GM21515 (cell line): ENCODE results near the gene SSU72.
"Not testable (repeated sequence)": the region's sequence is repeated elsewhere in the genome, so short reads cannot be mapped to it uniquely, and the experiment has no call there.

ENCODE experiments used
- ATAC-seq: cut with Tn5 transposase; IDR thresholded peaks from one replicate; pipeline ENCODE4 v1.9.1; 2021; ENCODE audit not compliant: unreplicated experiment

Gene SSU72

GRCh38 chr1:1596493-1597274 is 22.0 kb upstream of the SSU72 start:
- no peak for ATAC-seq

- ATAC-seq, result not testable (repeated sequence)
These were observed 20.7 kb upstream of the SSU72 start for GRCh38 chr1:1595341-1595740.

GRCh38 chr1:1594602-1595260 is 20.1 kb upstream of the SSU72 start:
- ATAC-seq, result no peak

GRCh38 chr1:1593834-1594601 is 19.4 kb upstream of the SSU72 start:
- no peak for ATAC-seq

- ATAC-seq, result no peak
These were observed 16.8 kb upstream of the SSU72 start for GRCh38 chr1:1591452-1591851.

- no peak for ATAC-seq
These were observed 8.8 kb upstream of the SSU72 start for GRCh38 chr1:1583347-1584010.

- no peak for ATAC-seq
These were observed 8.1 kb upstream of the SSU72 start for GRCh38 chr1:1582585-1583346.

- ATAC-seq, result no peak
These were observed 3.8 kb upstream of the SSU72 start for GRCh38 chr1:1578371-1578940.

- ATAC-seq, result no peak
These were observed 2.8 kb upstream of the SSU72 start for GRCh38 chr1:1577367-1578011.

GRCh38 chr1:1573843-1574720 is 581 bp downstream of the SSU72 start:
- ATAC-seq, result peak; percentile 63

GRCh38 chr1:1569341-1569740 is 5.3 kb downstream of the SSU72 start:
- no peak for ATAC-seq

- no peak for ATAC-seq
These were observed 6.8 kb downstream of the SSU72 start for GRCh38 chr1:1567891-1568291.

GRCh38 chr1:1567152-1567875 is 7.3 kb downstream of the SSU72 start:
- ATAC-seq, result no peak

GRCh38 chr1:1565340-1565739 is 9.3 kb downstream of the SSU72 start:
- no peak for ATAC-seq

GRCh38 chr1:1564268-1564667 is 10.4 kb downstream of the SSU72 start:
- no peak for ATAC-seq

- no peak for ATAC-seq
These were observed 11.0 kb downstream of the SSU72 start for GRCh38 chr1:1563688-1564087.

- ATAC-seq, result no peak
These were observed 12.0 kb downstream of the SSU72 start for GRCh38 chr1:1562556-1563195.
